Testis (tissue), 3 donors: ENCODE results near the gene PDSS1. TPM values are rescaled to one million over a fixed set of nuclear protein-coding genes. Genes with fewer than 3 reads are reported as not detected.

ENCODE experiments used
- DNase-seq: peaks from one replicate; pipeline ENCODE4 v3.0.0-alpha.2; 2019
- H3K27ac ChIP-seq, 2 donors: fragments of 200-600 bp; sonication (generic); one replicate each; pipeline ENCODE4 v1.5.1; 2019
- H3K27me3 ChIP-seq: fragments of 200-600 bp; sonication (generic); one replicate; pipeline ENCODE4 v1.5.1; 2019
- H3K36me3 ChIP-seq: fragments of 200-600 bp; sonication (generic); one replicate; pipeline ENCODE4 v1.5.1; 2017; ENCODE audit warnings: low read depth; ENCODE audit errors: missing control alignments
- H3K4me1 ChIP-seq: fragments of 200-600 bp; sonication (generic); one replicate; pipeline ENCODE4 v1.5.1; 2019
- H3K4me3 ChIP-seq, 2 donors: fragments of 200-600 bp; sonication (generic); one replicate each; pipeline ENCODE4 v1.5.1; 2017 to 2019
- H3K9me3 ChIP-seq: fragments of 200-600 bp; sonication (generic); one replicate; pipeline ENCODE4 v1.5.1; 2017
- CTCF ChIP-seq, 3 experiments: fragments of 450-650 bp in 2 of 3; fragments of 200-600 bp in 1 of 3; sonication (generic) in 1 of 3; IDR thresholded peaks; one replicate each; pipeline ENCODE4 v1.5.1; 2016 to 2019; ENCODE audit warnings: antibody characterized with exemption in 3 of 3, mild to moderate bottlenecking in 2 of 3, moderate library complexity in 1 of 3
- POLR2A ChIP-seq: fragments of 450-650 bp; IDR thresholded peaks from one replicate; pipeline ENCODE4 v1.6.1; 2017; ENCODE audit warnings: antibody characterized with exemption, mild to moderate bottlenecking, moderate library complexity
- WGBS, 2 donors: methylation state at CpG; one replicate each; pipeline ENCODE4 v1.1.5; 2018; 5-methylcytosine and 5-hydroxymethylcytosine counted together
- intact Hi-C: fragments of 100-400 bp; cut with DNase I; formaldehyde crosslinking; loops from one replicate; pipeline ENCODE4 v1.15.1; 2023; ENCODE audit warnings: low total_unique reads
- polyA plus RNA-seq: library from polyadenylated mRNA; stranded (reverse); fragments of 350-450 nt; fragmentation: Illumina TruSeq; extraction: RNeasy Lipid Tissue Mini Kit (QIAGEN cat#74804); gene quantifications from one replicate; pipeline ENCODE4 v1.2.3, GENCODE V29; 2014; ENCODE audit warnings: low read depth, low replicate concordance; ENCODE audit not compliant: insufficient read depth
- total RNA-seq, 2 donors: library from RNA; depleted of rRNA; stranded (reverse); fragments of >200 nt; gene quantifications; one replicate each; pipeline ENCODE4 v1.2.3, GENCODE V29; 2016

Gene PDSS1
- total and polyA plus RNA-seq, 3 donors from 2014 or later, result 8.9 to 10.1 (median 9.6) TPM

- Histone ChIP-seq H3K27me3 (no peaks in the 10 kb centered on the region), H3K4me3 (no peak overlapping the region), H3K9me3 (no peaks in the 10 kb centered on the region), H3K36me3 (no peaks in the 10 kb centered on the region), H3K27ac (no peak overlapping the region), H3K4me1 (peaks cover 8% of the 10 kb centered on the region)
- 95 to 100% methylated on average over 1 of the region's 1 CpG for WGBS, 2 donors
- no peak for DNase-seq
- TF ChIP-seq POLR2A (no peak), CTCF (IDR thresholded peaks at IDR 0.05) (no peak)
- intact Hi-C loops, result no loop called here
Observed at GRCh38 chr10:26776258-26776657, 78.8 kb downstream of the PDSS1 start.

GRCh38 chr10:26777686-26778085 lies 80.2 kb downstream of the PDSS1 start:
- intact Hi-C loops, result no loop called here

GRCh38 chr10:26779176-26779860 lies 81.8 kb downstream of the PDSS1 start:
- 86 to 91% methylated on average over 4 of the region's 4 CpGs for WGBS, 2 donors
- Histone ChIP-seq H3K27me3 (no peaks in the 10 kb centered on the region), H3K4me1 (peaks cover 17% of the 10 kb centered on the region), H3K4me3 (no peak overlapping the region), H3K36me3 (no peaks in the 10 kb centered on the region), H3K9me3 (no peaks in the 10 kb centered on the region), H3K27ac (no peak overlapping the region)
- intact Hi-C loops, result no loop called here
- DNase-seq, result no peak
- no peak for TF ChIP-seq POLR2A
- TF ChIP-seq CTCF (IDR thresholded peaks at IDR 0.05), result no peak

More at GRCh38 chr10:26777686-26778085, 80.2 kb downstream of the PDSS1 start:
- no peaks in the 10 kb centered on the region for H3K9me3 ChIP-seq
- no peak overlapping the region for H3K4me3 ChIP-seq
- no peak for TF ChIP-seq POLR2A
- TF ChIP-seq CTCF (IDR thresholded peaks at IDR 0.05), result no peak
- no peak overlapping the region for H3K27ac ChIP-seq
- WGBS, 2 donors, result 92 to 100% methylated on average over 2 of the region's 2 CpGs
- H3K36me3 ChIP-seq, result no peaks in the 10 kb centered on the region
- H3K27me3 ChIP-seq, result no peaks in the 10 kb centered on the region
- peaks cover 17% of the 10 kb centered on the region for H3K4me1 ChIP-seq
- no peak for DNase-seq

- 91 to 95% methylated on average over 8 of the region's 8 CpGs for WGBS, 2 donors
- H3K27me3 ChIP-seq, result no peaks in the 10 kb centered on the region
- no peak overlapping the region for H3K27ac ChIP-seq
- intact Hi-C loops, result no loop called here
- no peaks in the 10 kb centered on the region for H3K9me3 ChIP-seq
- no peak for TF ChIP-seq CTCF (IDR thresholded peaks at IDR 0.05)
- no peak for TF ChIP-seq POLR2A
- no peak overlapping the region for H3K4me3 ChIP-seq
- DNase-seq, result no peak
- no peaks in the 10 kb centered on the region for H3K36me3 ChIP-seq
- H3K4me1 ChIP-seq, result peaks cover 20% of the 10 kb centered on the region
Observed at GRCh38 chr10:26780106-26780792, 82.7 kb downstream of the PDSS1 start.
